ENCODE results near the gene SLF1.

Gene SLF1

DNA sequence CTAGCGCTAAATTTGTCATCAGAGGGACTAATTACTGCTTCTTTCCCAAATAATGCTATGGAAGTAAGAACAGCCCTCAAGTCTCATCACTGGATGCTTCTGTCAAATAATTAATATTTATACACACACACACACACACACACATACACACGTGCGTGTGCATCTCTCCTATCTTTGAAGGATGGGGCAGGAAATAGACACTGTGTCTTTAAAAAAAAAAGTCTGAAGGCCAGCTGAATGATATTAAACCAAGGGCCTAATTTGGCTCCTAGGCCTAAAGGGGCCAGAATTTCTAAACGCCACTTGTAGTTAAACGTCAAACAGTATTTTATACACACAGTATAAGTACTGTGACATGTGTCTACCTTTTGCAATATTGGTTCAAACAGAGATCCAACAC is 3.3 kb downstream of the SLF1 start:
- CTCF ChIA-PET, result interaction anchor here (1.1 kb wide), 1 partner anchor 116 kb away, joined by 3 read pairs; no protein-coding TSS in a partner anchor
- TF ChIP-seq NFRKB (IDR thresholded peaks at IDR 0.05) (no peak), ZNF384 (IDR thresholded peaks at IDR 0.05) (peak; percentile 83), BHLHE40 (IDR thresholded peaks at IDR 0.05; ENCODE audit: borderline replicate concordance) (no peak), ELF4 (IDR thresholded peaks at IDR 0.05) (no peak)
- POLR2A ChIA-PET, result no interaction called here
- DNase-seq (ENCODE audit: extremely low spot score), result no peak

DNA sequence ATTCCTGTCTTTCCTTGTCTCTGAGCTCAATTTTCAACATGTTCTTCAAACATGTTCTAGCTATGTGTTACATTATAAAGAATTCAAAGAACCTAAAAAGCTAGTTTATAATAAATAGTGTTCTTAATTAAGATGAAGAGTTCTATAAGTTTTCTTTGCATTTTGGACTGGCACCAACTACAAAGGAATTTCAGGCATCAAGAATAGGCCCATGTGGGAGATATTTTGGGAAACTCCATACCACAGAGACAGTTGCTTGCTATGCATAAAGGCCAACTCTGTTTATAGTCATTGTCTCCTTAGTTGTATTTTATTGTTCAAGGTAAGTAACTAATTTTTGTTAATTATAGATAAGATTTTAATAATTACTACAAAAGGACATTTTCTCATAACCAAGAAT is 4.5 kb downstream of the SLF1 start:
- no peak for DNase-seq (ENCODE audit: extremely low spot score)
- CTCF ChIA-PET, result interaction anchor here (1.1 kb wide), 1 partner anchor 115 kb away, joined by 3 read pairs; no protein-coding TSS in a partner anchor
- TF ChIP-seq LEF1 (IDR thresholded peaks at IDR 0.05; ENCODE audit: borderline replicate concordance), result no peak
- TF ChIP-seq SUZ12 (IDR thresholded peaks at IDR 0.05), result no peak
- no peak for TF ChIP-seq FOXK2 (IDR thresholded peaks at IDR 0.05)
- no peak for TF ChIP-seq ELF4 (IDR thresholded peaks at IDR 0.05)
- no peak for TF ChIP-seq CTBP1 (IDR thresholded peaks at IDR 0.05; ENCODE audit: borderline replicate concordance)
- POLR2A ChIA-PET, result no interaction called here

DNA sequence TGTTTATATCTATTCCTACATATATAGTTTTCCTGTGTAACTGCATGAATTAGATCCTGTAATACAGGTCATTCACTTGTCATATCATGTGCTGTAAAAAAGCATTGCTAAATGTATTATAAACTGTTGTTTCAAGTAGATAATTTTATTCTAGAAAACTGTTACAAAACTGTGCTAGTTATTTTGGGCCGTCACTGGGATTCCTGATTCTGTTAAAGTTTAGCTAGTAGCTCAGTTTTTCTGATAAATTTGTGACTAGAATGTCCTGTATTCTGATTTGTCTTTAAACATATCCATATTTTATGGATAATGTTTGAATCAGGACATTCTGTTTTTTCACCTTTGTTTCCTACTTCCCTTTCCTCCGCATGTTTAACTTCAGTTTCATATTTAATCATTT is 5.4 kb downstream of the SLF1 start:
- no peak for DNase-seq (ENCODE audit: extremely low spot score)
- ChIA-PET POLR2A (no interaction called here), CTCF (no interaction called here)
- TF ChIP-seq FOXA1 (IDR thresholded peaks at IDR 0.05), result no peak
- TF ChIP-seq L3MBTL2 (conservative IDR thresholded peaks at IDR 0.05), result no peak
- no peak for TF ChIP-seq ZNF384 (IDR thresholded peaks at IDR 0.05)
- no peak for TF ChIP-seq BHLHE40 (IDR thresholded peaks at IDR 0.05; ENCODE audit: borderline replicate concordance)
- no peak for TF ChIP-seq HDGF (IDR thresholded peaks at IDR 0.05; ENCODE audit: borderline replicate concordance)
- TF ChIP-seq, protein P1, sequence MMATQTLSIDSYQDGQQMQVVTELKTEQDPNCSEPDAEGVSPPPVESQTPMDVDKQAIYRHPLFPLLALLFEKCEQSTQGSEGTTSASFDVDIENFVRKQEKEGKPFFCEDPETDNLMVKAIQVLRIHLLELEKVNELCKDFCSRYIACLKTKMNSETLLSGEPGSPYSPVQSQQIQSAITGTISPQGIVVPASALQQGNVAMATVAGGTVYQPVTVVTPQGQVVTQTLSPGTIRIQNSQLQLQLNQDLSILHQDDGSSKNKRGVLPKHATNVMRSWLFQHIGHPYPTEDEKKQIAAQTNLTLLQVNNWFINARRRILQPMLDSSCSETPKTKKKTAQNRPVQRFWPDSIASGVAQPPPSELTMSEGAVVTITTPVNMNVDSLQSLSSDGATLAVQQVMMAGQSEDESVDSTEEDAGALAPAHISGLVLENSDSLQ (IDR thresholded peaks at IDR 0.05), result no peak
- TF ChIP-seq TARDBP (IDR thresholded peaks at IDR 0.05), result no peak
- no peak for TF ChIP-seq NFRKB (IDR thresholded peaks at IDR 0.05)
- no peak for TF ChIP-seq SUZ12 (IDR thresholded peaks at IDR 0.05)

DNA sequence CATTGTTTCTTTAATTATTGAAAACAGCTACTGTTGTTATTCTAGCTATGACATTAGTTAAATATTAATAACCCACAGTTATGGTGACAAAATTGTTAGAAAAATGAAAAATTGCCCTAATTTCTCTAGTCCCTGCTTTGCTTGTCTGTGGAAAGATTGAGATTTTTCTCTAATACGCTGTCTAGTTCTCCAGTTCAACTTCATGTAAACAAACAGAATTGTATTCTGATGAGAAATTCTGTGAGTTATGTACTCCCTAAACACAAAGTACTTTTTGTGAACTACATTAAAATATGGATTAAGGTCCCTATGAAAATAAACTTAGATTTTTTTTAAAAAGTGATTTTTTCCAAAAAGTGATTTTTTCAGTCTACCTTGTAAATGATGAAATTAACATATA is 8.7 kb downstream of the SLF1 start:
- no peak for DNase-seq (ENCODE audit: extremely low spot score)
- CTCF ChIA-PET, result no interaction called here
- POLR2A ChIA-PET, result no interaction called here
- TF ChIP-seq ARNT (IDR thresholded peaks at IDR 0.05) (no peak), ZNF384 (IDR thresholded peaks at IDR 0.05) (no peak)

DNA sequence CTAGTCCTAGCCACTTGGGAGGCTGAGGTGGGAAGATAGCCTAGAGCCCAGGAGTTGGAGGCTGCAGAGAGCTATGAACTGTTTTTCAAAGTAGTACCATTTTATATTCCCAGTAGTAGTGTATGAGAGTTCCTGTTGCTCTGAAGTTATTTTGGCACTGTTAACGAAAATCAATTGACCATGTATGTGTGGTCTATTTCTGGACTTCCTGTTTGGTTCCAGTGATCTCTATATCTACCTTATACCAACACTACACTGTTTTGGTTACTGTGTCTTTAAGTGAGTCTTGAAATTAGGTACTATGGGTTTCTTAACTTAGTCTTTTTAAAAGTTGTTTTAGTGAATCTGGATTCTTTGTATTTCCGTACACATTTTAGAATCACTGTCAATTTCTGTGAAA is 13.6 kb downstream of the SLF1 start:
- TF ChIP-seq SP1 (IDR thresholded peaks at IDR 0.05) (no peak), ELF4 (IDR thresholded peaks at IDR 0.05) (no peak), TARDBP (IDR thresholded peaks at IDR 0.05) (no peak), ARNT (IDR thresholded peaks at IDR 0.05) (no peak), L3MBTL2 (conservative IDR thresholded peaks at IDR 0.05) (no peak), FOXM1 (IDR thresholded peaks at IDR 0.05; ENCODE audit: borderline replicate concordance) (no peak), FOXA1 (IDR thresholded peaks at IDR 0.05) (no peak), FOXK2 (IDR thresholded peaks at IDR 0.05) (no peak), ZNF384 (IDR thresholded peaks at IDR 0.05) (no peak), HDGF (IDR thresholded peaks at IDR 0.05; ENCODE audit: borderline replicate concordance) (no peak), CTBP1 (IDR thresholded peaks at IDR 0.05; ENCODE audit: borderline replicate concordance) (no peak), NFRKB (IDR thresholded peaks at IDR 0.05) (no peak), SUZ12 (IDR thresholded peaks at IDR 0.05) (no peak), BHLHE40 (IDR thresholded peaks at IDR 0.05; ENCODE audit: borderline replicate concordance) (no peak), LEF1 (IDR thresholded peaks at IDR 0.05; ENCODE audit: borderline replicate concordance) (no peak)
- TF ChIP-seq, protein P1 (IDR thresholded peaks at IDR 0.05), result no peak
- DNase-seq (ENCODE audit: extremely low spot score), result no peak
- ChIA-PET CTCF (no interaction called here), POLR2A (no interaction called here)

DNA sequence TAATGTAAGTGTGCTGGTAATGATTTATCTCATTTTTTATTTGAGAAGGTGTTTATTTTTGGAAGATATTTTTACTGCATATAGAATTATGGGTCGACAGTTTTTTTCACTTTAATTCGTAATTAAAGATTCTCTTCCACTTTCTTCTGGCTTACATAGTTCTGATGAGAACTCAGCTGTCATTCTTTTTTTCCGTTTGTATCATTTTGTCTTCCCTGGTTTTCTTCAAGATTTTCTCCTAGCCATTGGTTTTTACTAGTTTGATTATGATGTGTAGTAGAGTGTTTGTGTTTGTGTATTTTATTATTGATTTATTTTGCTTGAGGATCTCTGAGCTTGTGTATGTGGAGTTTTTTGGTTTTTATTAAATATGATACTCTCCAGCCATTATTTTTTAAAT is 21.7 kb downstream of the SLF1 start:
- TF ChIP-seq FOXA1 (IDR thresholded peaks at IDR 0.05) (no peak), CTBP1 (IDR thresholded peaks at IDR 0.05; ENCODE audit: borderline replicate concordance) (no peak), FOXK2 (IDR thresholded peaks at IDR 0.05) (no peak), SP1 (IDR thresholded peaks at IDR 0.05) (no peak), SUZ12 (IDR thresholded peaks at IDR 0.05) (no peak), FOXM1 (IDR thresholded peaks at IDR 0.05; ENCODE audit: borderline replicate concordance) (no peak), LEF1 (IDR thresholded peaks at IDR 0.05; ENCODE audit: borderline replicate concordance) (no peak), L3MBTL2 (conservative IDR thresholded peaks at IDR 0.05) (no peak), TARDBP (IDR thresholded peaks at IDR 0.05) (no peak), ARNT (IDR thresholded peaks at IDR 0.05) (no peak), ZNF384 (IDR thresholded peaks at IDR 0.05) (no peak), NFRKB (IDR thresholded peaks at IDR 0.05) (no peak), ELF4 (IDR thresholded peaks at IDR 0.05) (no peak), BHLHE40 (IDR thresholded peaks at IDR 0.05; ENCODE audit: borderline replicate concordance) (no peak)
- POLR2A ChIA-PET, result no interaction called here
- CTCF ChIA-PET, result no interaction called here
- no peak for DNase-seq (ENCODE audit: extremely low spot score)

DNA sequence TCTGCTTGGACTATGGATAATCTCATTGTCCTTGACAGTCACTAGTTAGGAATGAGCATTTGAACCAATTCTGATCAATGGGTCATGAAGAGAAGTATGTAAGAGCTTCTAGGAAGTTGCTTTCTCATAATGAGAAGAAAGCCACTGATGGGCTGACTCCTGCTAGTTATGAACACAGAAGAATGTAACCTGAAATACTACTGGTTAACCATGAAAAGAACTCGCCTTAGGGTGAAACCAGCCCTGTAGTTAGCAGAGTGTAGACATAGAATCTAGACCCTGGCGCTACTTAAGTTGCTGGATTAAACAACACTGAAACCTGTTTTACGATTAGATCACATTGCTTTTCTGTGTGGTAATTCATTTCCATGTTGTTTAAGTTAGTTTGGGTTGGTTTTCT is 26.6 kb downstream of the SLF1 start:
- ChIA-PET CTCF (interaction anchor here (0.6 kb wide), 1 partner anchor 98 kb away, joined by 3 read pairs; no protein-coding TSS in a partner anchor), POLR2A (no interaction called here)
- TF ChIP-seq, protein P1 (IDR thresholded peaks at IDR 0.05), result no peak
- no peak for TF ChIP-seq CTBP1 (IDR thresholded peaks at IDR 0.05; ENCODE audit: borderline replicate concordance)
- TF ChIP-seq BHLHE40 (IDR thresholded peaks at IDR 0.05; ENCODE audit: borderline replicate concordance), result no peak
- TF ChIP-seq FOXM1 (IDR thresholded peaks at IDR 0.05; ENCODE audit: borderline replicate concordance), result no peak
- no peak for DNase-seq (ENCODE audit: extremely low spot score)

Data from HEK293T (cell line).